Gastrocnemius medialis (tissue), 4 donors: Measurements from ENCODE around the gene ZNF280D. TPM values are rescaled to one million over a fixed set of nuclear protein-coding genes. Genes with fewer than 3 reads are reported as not detected.

ENCODE experiments used
- ATAC-seq, 2 donors: fragments of 150-250 bp; one replicate each; pipeline ENCODE4 v1.9.1; 2016
- DNase-seq, 2 donors: peaks; one replicate each; pipeline ENCODE4 v3.0.0-alpha.2; 2019
- H3K27ac ChIP-seq, 4 donors: fragments of 200-600 bp; sonication (generic); 1 replicate in 1 of 4; 2 replicates in 3 of 4; pipeline ENCODE4 v1.5.1; 2016 to 2018; ENCODE audit warnings: mild to moderate bottlenecking in 2 of 4, moderate library complexity in 1 of 4
- H3K27me3 ChIP-seq, 3 donors: fragments of 200-600 bp; sonication (generic) in 2 of 3; 1 replicate in 1 of 3; 2 replicates in 2 of 3; pipeline versions ENCODE4 v1.5.1 to v1.6.0; 2016 to 2019; ENCODE audit warnings: mild to moderate bottlenecking in 1 of 3, moderate library complexity in 1 of 3
- H3K36me3 ChIP-seq, 2 donors: fragments of 200-600 bp; sonication (generic) in 1 of 2; one replicate each; pipeline ENCODE4 v1.5.1; 2017 to 2018
- H3K4me1 ChIP-seq, 2 donors: fragments of 200-600 bp; sonication (generic) in 1 of 2; one replicate each; pipeline ENCODE4 v1.5.1; 2016 to 2017; ENCODE audit warnings: mild to moderate bottlenecking in 2 of 2
- H3K4me3 ChIP-seq, 4 donors: fragments of 200-600 bp; sonication (generic) in 3 of 4; 1 replicate in 1 of 4; 2 replicates in 3 of 4; pipeline ENCODE4 v1.5.1; 2016 to 2019; ENCODE audit warnings: mild to moderate bottlenecking in 2 of 4
- H3K9me3 ChIP-seq, 3 donors: fragments of 200-600 bp; sonication (generic) in 2 of 3; 1 replicate in 1 of 3; 2 replicates in 2 of 3; pipeline ENCODE4 v1.5.1; 2016 to 2019
- POLR2A ChIP-seq, 2 donors: fragments of 450-650 bp; IDR thresholded peaks; one replicate each; pipeline ENCODE4 v1.6.1; 2017; ENCODE audit warnings: antibody characterized with exemption in 2 of 2, mild to moderate bottlenecking in 2 of 2, moderate library complexity in 2 of 2
- in situ Hi-C, 4 donors: fragments of 200-750 bp; cut with MboI; loops; one replicate each; pipeline versions ENCODE4 v1.15.0 to v1.8.0; 2017; ENCODE audit warnings: low sequenced_read_pairs in 4 of 4
- intact Hi-C: fragments of 100-400 bp; cut with DNase I; formaldehyde crosslinking; loops from one replicate; pipeline ENCODE4 v1.15.1; 2023; ENCODE audit warnings: low total_unique reads
- total RNA-seq, 4 donors: library from RNA; depleted of rRNA; stranded (reverse); fragments of >200 nt; gene quantifications; one replicate each; pipeline versions ENCODE4 v1.1.0 to v1.2.3, GENCODE V29; 2016
- TF ChIP-seq, protein P1 (sequence below), 5 experiments: fragments of 450-650 bp in 3 of 5; fragments of 200-600 bp in 2 of 5; sonication (generic) in 2 of 5; IDR thresholded peaks in 4 of 5; conservative IDR thresholded peaks in 1 of 5; 1 replicate in 4 of 5; 2 replicates in 1 of 5; pipeline ENCODE4 v1.5.1; 2016 to 2019; ENCODE audit warnings: antibody characterized with exemption in 5 of 5, mild to moderate bottlenecking in 3 of 5, moderate library complexity in 3 of 5

ZNF280D gene
- total RNA-seq, 4 donors from 2014 or later = 19.9 to 45.5 (median 23.4) TPM

DNA sequence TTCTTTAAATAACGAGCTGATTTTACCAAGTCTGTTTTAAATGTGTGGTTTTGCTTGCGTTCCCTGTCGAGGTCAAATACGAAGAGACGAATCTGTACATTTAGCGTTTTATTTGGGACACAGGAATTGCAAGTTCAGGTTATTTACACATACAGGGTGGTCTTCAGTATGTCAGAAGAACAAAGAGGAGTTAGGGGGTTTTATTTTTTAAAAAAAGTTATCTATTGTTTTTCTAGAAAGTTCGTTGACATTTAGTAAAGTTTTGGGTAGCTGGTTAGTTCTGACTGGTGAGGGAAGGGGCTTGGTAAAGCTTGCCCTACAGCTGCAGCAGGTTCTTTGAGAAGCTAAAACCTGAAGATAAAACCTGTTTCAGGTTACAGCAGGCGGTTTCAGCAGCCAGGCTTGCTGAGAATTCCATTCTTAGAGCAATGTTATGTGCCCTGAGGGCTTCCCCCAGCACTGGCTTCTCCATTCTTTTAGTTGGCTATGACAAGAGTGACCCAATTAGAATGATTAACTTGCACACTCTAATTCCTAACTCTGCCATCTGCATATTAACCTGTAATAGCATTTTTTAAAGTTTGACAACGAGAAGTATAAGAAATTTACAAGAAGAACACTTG is 815 bp upstream of the ZNF280D start:
- DNase-seq (no peak), ATAC-seq (no peak)
- Histone ChIP-seq H3K27me3 (no peaks in the 10 kb centered on the region), H3K9me3 (no peaks in the 10 kb centered on the region), H3K27ac (peak overlapping the region; percentile 86 to 97 (median 92)), H3K36me3 (no peaks in the 10 kb centered on the region), H3K4me1 (peaks cover 33 to 41% of the 10 kb centered on the region in 2 donors), H3K4me3 (peak overlapping the region; percentile 65 to 76 (median 67))
- intact Hi-C loops = loop anchor here (10.0 kb wide), 1 partner anchor 411 kb away; no protein-coding TSS in a partner anchor
- TF ChIP-seq POLR2A (IDR thresholded peaks at IDR 0.05) = no peak
- TF ChIP-seq, protein P1, sequence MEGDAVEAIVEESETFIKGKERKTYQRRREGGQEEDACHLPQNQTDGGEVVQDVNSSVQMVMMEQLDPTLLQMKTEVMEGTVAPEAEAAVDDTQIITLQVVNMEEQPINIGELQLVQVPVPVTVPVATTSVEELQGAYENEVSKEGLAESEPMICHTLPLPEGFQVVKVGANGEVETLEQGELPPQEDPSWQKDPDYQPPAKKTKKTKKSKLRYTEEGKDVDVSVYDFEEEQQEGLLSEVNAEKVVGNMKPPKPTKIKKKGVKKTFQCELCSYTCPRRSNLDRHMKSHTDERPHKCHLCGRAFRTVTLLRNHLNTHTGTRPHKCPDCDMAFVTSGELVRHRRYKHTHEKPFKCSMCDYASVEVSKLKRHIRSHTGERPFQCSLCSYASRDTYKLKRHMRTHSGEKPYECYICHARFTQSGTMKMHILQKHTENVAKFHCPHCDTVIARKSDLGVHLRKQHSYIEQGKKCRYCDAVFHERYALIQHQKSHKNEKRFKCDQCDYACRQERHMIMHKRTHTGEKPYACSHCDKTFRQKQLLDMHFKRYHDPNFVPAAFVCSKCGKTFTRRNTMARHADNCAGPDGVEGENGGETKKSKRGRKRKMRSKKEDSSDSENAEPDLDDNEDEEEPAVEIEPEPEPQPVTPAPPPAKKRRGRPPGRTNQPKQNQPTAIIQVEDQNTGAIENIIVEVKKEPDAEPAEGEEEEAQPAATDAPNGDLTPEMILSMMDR (IDR thresholded peaks at IDR 0.05 in 4 of 5, conservative IDR thresholded peaks at IDR 0.05 in 1 of 5) = no peak
- in situ Hi-C loops = no loop called here

DNA sequence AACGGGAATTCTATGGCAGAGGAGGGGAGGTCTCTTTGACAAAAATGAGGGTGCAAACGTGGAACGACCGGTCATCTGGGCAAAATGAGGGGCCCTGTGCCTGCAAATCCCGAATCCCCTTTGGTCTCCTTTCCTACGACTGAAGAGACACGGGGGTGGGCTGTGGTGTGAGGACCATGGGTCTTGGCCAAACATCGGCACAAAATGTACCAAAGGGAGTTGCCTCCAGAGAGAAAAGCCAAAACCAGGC is 498 bp downstream of the ZNF280D start:
- ATAC-seq = peak in 1 of 2 donors; percentile 65

DNA sequence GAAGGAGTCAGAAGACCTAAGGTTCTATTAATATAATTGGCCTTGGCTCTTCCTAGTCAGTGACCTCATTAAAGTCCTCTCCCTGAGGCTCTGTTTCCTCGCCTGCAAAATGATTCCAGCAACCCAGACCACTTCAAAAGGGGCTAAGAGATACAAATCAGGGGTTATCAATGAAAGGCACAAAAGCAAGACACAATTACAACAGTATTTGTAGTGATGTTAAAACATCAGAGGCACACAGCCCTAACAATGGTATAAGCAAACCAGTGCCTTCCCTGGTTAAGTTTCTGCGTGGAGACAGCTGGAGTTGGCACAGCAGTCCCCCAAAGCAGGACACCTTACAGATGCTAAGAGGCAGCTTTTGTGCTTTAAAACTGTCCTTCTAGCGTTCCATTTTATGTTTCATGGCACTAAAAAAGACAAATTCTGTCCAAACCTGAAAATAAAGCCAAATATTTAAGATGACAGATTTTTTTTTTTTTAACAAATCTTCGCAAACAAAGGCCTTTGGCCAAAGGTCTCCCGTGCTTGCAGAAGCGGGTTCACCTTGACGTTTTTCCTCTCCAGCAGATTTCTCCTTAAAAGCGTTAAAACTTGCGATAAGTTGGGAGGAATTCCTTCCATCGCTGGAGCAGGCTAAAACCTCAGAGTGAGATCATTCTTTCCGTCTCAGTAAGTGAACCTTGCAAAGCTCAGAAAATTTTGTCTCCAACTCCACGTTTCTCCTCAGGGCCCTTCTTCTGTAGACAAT is 999 bp downstream of the ZNF280D start:
- Histone ChIP-seq H3K4me1 (peaks cover 43 to 47% of the 10 kb centered on the region in 2 donors), H3K27ac (peak overlapping the region; percentile 86 to 97 (median 92)), H3K27me3 (no peaks in the 10 kb centered on the region), H3K4me3 (peak overlapping the region; percentile 65 to 76 (median 67)), H3K36me3 (no peaks in the 10 kb centered on the region), H3K9me3 (no peaks in the 10 kb centered on the region)
- DNase-seq = peak in 1 of 2 donors; percentile 18
- in situ Hi-C loops (no loop called here), intact Hi-C loops (loop anchor here (10.0 kb wide), 1 partner anchor 412 kb away; no protein-coding TSS in a partner anchor)
- no peak for TF ChIP-seq POLR2A (IDR thresholded peaks at IDR 0.05)
- TF ChIP-seq, protein P1 (IDR thresholded peaks at IDR 0.05 in 4 of 5, conservative IDR thresholded peaks at IDR 0.05 in 1 of 5) = no peak
- peak; percentile 45 to 51 for ATAC-seq

More for the DNA sequence above, 498 bp downstream of the ZNF280D start:
- no peaks in the 10 kb centered on the region for H3K27me3 ChIP-seq
- peaks cover 38 to 47% of the 10 kb centered on the region in 2 donors for H3K4me1 ChIP-seq
- H3K9me3 ChIP-seq = no peaks in the 10 kb centered on the region
- no peaks in the 10 kb centered on the region for H3K36me3 ChIP-seq
- peak overlapping the region; percentile 86 to 97 (median 92) for H3K27ac ChIP-seq
- in situ Hi-C loops = no loop called here
- H3K4me3 ChIP-seq = peak overlapping the region; percentile 65 to 76 (median 67)
- no peak for DNase-seq
- intact Hi-C loops = loop anchor here (1.0 to 10.0 kb wide), 3 partner anchors 154 to 412 kb away; partner anchors contain the start of gene TCF12
- no peak for TF ChIP-seq POLR2A (IDR thresholded peaks at IDR 0.05)
- TF ChIP-seq, protein P1 (IDR thresholded peaks at IDR 0.05 in 4 of 5, conservative IDR thresholded peaks at IDR 0.05 in 1 of 5) = no peak

DNA sequence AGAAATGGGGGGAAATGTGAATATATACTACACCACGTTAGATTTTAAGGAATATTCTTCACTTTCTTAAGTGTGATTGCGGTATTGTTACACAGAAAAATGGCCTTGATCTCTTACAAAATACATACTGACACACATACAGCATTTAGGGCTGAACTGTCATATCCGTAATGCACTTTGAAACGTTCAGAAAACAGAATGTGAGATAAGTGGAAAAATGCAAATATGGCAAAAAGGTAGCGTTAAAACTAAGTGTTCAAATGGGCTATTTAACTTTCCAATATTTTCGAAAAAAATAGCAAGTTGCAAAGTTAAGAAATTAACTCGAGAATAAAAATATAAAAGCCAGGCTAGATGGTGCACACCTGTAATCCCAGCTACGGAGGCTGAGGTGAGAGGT is 1.8 kb downstream of the ZNF280D start:
- in situ Hi-C loops (no loop called here), intact Hi-C loops (loop anchor here (10.0 kb wide), 1 partner anchor 413 kb away; no protein-coding TSS in a partner anchor)
- H3K27me3 ChIP-seq = no peaks in the 10 kb centered on the region
- DNase-seq (no peak), ATAC-seq (no peak)
- H3K27ac ChIP-seq = peak overlapping the region; percentile 86 to 97 (median 92)
- no peaks in the 10 kb centered on the region for H3K36me3 ChIP-seq
- peaks cover 50% of the 10 kb centered on the region in 2 donors for H3K4me1 ChIP-seq
- H3K9me3 ChIP-seq = no peaks in the 10 kb centered on the region
- TF ChIP-seq, protein P1 (IDR thresholded peaks at IDR 0.05 in 4 of 5, conservative IDR thresholded peaks at IDR 0.05 in 1 of 5) = no peak
- TF ChIP-seq POLR2A (IDR thresholded peaks at IDR 0.05) = no peak
- peak overlapping the region; percentile 65 to 76 (median 67) for H3K4me3 ChIP-seq
